22Rv1 (cell line): ENCODE measurements around the gene MDFIC.

ENCODE experiments used
- CTCF ChIP-seq: fragments of 450-650 bp; IDR thresholded peaks from 2 replicates; pipeline ENCODE4 v1.5.1; 2017; ENCODE audit warnings: mild to moderate bottlenecking
- ZFX ChIP-seq: fragments of 450-650 bp; IDR thresholded peaks from 2 replicates; pipeline ENCODE4 v1.6.1; 2017; ENCODE audit warnings: antibody characterized with exemption, borderline replicate concordance

DNA sequence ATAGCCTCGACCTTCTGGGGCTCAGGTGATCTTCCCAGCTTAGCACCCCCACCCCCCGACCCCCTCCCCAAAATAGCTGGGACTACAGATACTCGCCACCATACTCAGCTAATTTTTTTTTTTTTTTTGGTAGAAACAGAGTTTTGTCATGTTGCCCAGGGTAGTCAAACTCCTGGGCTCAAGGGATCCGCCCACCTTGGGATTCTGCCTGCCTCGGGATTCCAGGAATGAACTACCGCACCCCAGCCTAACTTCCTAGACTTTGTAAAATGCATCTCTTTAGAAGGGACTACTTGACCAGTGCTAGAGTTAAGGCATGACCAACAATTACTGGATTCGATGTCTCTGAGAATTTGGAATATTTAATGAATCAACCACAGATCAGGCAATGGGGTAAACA lies 85.9 kb downstream of the MDFIC start:
- TF ChIP-seq CTCF: no peak
- TF ChIP-seq ZFX: no peak
